Fibroblast of skin of right quadriceps (primary cell): ENCODE data around the gene ZNF212.
"Not testable (repeated sequence)": the region's sequence is repeated elsewhere in the genome, so short reads cannot be mapped to it uniquely, and the experiment has no call there.

Experiments
- DNase-seq: peaks from one replicate; pipeline ENCODE4 v3.0.0-alpha.2; 2013

Gene ZNF212

GRCh38 chr7:149220534-149220933 lies 18.9 kb upstream of the ZNF212 start:
- peak; percentile 64 for DNase-seq

DNA sequence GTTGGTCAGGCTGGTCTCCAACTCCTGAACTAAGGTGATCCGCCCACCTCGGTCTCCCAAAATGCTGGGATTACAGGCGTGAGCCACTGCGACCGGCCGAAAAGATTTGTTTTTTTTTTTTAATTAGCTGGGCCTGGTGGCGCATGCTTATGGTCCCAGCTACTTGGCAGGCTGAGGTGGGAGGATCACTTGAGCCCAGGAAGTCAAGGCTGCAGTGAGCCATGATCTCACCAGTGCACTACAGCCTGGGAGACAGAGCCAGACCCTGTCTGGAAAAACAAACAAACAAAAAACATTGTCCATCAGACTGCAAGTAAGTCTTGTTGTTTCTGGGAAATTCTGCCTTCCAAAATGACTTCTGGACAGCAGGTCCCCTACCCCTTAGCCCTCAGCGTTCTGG lies 16.3 kb upstream of the ZNF212 start:
- DNase-seq: no peak

- DNase-seq: no peak
Observed at GRCh38 chr7:149223761-149224160, 15.7 kb upstream of the ZNF212 start.

- no peak for DNase-seq
Observed at GRCh38 chr7:149224352-149224751, 15.1 kb upstream of the ZNF212 start.

DNA sequence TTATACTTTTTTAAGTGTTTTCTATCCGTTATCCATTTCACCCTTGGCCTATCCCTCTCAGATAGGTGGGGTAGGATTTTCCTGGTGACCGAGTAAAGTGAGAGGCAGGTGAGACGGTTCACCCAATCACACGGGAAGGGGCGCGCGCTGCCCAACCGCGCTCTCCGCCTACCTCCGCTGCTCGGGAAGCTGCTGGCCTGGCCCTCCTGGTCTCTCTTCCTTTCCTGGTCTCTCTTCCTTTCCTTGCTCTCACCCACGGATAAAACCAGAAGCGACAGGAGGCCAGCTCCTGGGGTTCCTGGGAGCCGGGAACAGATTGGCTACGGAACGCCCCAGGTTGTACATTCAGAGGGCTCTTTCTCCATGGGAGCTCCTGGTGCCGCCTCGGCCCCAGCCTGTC lies 14.3 kb upstream of the ZNF212 start:
- DNase-seq: no peak

- no peak for DNase-seq
Observed at GRCh38 chr7:149225656-149226055, 13.8 kb upstream of the ZNF212 start.

GRCh38 chr7:149226366-149226765 lies 13.1 kb upstream of the ZNF212 start:
- DNase-seq: not testable (repeated sequence)

DNA sequence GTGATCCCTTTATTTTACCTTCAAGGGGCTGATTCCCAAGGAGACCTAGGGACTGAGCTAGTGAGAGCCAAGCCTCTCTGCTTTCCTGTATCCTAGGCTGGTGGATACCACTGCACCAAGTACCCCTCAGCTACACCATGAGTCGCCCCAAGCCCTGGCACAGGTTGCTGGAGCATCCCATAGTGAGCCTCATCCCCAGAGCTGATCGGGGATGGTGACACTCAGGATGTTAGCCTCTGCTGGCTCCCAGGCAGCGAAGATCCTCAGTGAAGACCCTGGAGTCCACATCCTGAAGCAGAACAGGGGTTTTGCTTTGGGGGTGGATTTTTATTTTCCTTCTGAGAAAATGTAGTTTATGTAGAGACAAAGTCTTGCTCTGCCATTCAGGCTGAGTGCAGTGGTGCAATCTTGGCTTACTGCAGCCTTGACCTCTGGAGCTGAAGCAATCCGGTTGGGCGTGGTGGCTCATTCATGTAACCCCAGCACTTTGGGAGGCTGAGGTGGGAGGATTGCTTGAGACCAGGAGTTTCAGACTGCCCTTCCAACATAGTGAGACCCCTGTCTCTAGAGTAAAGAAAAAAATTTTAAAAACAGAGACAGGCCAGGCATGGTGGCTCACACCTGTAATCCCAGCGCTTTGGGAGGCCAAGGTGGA lies 12.5 kb upstream of the ZNF212 start:
- no peak for DNase-seq

GRCh38 chr7:149228831-149229471 lies 10.5 kb upstream of the ZNF212 start:
- no peak for DNase-seq

DNA sequence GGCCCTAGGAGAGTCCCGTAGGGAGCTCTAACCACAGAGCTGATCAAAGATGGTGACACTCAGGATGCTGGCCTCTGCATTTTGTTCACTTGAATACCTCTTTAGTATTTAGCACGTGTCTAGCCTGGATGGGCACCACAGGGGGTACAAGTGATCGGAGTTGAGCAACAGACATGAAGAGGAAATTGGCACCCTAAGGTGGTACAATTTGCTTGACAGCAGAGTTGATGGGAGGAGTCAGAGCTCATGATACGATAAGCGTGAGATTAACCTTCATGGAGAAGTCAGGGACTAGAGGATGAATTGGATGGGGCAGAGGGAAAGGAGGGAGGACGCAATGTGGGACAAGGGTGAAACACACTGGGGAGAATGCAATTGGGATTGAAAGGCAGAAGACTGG lies 9.9 kb upstream of the ZNF212 start:
- DNase-seq: no peak

- DNase-seq: no peak
Observed at GRCh38 chr7:149232362-149232761, 7.1 kb upstream of the ZNF212 start.

DNA sequence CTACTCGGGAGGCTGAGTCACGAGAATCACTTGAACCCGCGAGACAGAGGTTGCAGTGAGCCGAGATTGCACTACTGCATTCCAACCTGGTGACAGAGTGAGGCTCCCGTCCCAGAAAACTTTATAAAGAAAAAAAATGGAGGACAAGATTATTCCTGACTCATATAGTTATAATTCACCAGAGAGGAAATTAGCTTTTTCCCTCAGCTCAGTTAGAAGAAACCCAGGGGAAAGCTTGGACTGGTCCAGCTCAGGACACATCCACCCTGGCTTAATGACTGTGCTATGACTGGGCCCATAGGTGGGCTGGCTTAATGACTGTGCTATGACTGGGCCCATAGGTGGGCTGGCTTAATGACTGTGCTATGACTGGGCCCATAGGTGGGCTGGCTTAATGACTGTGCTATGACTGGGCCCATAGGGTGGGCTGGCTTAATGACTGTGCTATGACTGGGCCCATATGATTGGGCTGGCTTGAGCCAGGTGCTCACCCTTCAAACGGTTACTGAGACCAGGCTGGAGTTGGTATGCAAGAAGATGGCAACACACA lies 5.7 kb upstream of the ZNF212 start:
- peak; percentile 91 for DNase-seq

GRCh38 chr7:149237502-149237901 lies 1.9 kb upstream of the ZNF212 start:
- no peak for DNase-seq

DNA sequence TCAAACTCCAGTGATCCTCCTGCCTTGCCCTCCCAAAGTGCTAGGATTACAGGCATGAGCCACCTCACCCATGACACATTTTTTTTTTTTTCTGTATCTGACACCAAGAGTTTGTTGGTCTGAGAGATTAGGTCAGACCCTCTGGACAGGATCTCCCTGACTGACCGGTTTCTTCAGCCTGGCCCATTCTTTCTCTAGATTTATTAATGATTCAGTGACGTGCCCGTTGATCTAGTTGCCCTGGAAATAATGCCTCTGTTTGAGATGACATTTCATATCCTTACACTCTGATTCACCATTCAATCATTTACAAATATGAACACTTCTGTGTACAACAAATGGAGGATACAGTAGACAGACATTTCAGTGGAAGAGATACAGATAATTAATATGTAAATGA lies 1.4 kb upstream of the ZNF212 start:
- DNase-seq: no peak

DNA sequence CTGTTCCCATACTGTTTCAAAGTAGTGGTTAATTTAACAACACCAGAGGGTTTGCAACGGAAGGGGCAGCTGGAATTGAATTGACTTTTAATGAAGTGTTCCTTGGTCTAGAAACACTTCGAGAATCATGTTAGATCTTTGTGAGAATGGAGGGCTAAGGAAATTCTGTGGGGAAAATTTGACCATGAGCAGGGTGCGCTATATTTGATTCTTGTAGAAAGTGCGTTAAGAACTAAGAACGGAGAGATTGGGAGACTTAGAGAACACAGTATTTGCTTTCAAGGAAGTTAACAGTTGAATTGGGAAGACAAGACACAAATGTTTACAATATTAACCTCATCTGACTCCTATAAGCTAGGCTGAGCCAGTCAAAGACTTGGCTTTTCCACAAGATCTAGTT lies 1.2 kb downstream of the ZNF212 start:
- no peak for DNase-seq

DNA sequence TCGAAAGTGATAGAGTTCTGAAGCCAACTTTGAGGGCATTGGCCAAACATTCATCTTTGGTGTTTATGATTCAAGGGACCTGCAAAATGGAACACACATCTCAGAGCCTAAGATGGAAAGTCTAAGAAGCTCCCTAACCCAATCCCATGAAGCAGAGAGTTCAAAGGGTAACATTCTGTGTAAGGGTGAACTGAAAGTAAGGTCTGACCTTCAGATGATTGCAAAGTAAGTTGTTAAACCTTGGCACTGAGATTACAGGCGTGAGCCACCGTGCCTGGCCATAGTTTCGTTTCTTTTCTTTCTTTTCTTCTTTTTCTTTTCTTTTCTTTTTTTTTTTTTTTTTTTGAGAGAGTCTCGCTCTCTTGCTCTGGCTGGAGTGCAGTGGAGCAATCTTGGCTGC lies 2.2 kb downstream of the ZNF212 start:
- DNase-seq: no peak

DNA sequence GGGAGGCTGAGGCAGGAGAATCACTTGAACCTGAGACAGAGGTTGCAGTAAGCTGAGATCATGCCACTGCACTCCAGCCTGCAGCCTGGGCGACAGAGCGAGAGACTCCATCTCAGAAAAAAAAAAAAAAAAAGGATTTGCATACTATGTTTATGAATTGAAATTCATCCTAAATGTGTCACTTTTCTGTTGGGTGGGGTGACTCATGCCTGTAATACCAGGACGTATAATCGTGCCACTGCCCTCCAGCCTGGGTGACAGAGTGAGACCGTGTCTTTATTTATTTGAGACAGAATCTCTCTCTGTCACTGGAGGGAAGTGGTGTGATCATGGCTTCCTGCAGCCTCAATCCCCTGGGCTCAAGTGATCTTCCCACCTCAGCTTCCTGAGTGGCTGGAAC lies 5.8 kb downstream of the ZNF212 start:
- DNase-seq: no peak

DNA sequence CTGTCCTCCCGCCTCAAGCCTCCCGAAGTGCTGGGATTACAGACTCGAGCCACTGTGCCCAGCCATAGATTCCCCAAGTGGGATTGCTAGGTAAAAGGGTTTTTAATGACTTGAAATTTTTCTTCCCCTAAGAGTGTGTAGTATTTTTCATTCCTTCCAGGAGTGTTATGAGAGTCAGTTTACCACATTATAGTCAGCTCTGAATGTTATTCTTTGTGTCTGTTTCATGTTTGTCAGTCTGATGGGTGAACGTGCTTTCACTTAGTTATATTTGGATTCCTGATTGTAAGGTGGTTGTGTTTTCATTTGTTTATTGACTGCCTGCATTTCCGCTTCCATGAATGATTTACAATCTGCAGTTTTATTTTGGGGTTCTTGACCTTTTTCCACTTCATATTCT lies 6.3 kb downstream of the ZNF212 start:
- DNase-seq: no peak

- DNase-seq: no peak
Observed at GRCh38 chr7:149248777-149249176, 9.3 kb downstream of the ZNF212 start.

DNA sequence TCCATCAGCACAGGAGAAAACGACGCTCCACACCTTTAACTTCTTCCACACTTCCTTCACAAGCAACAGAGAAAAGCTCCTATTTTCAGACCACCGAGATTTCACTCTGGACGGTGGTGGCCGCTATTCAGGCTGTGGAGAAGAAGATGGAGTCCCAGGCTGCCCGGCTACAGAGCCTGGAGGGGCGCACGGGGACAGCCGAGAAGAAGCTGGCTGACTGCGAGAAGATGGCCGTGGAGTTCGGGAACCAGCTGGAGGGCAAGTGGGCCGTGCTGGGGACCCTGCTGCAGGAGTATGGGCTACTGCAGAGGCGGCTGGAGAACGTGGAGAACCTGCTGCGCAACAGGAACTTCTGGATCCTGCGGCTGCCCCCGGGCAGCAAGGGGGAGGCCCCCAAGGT lies 10.7 kb downstream of the ZNF212 start:
- not testable (repeated sequence) for DNase-seq

GRCh38 chr7:149251518-149251917 lies 12.1 kb downstream of the ZNF212 start:
- DNase-seq: not testable (repeated sequence)

DNA sequence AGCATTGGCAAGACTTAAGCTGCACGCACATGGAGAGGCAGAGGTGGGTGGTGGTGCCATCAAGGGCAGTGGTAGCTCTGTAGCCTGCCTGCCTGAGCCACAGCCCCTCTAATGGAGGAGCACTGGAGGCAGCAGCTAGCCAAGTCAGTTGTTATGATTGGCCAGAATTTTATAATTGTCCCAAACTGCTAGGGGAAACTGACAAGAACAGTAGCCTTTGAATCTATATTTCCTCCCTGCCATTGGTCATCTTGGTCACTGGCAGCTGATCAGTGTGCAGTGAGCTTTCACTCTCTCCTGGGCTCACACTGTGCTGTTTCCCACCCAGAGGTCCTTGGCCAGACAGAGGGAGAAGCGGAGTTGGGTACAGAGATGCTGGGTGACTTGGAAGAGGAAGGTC lies 12.9 kb downstream of the ZNF212 start:
- no peak for DNase-seq

DNA sequence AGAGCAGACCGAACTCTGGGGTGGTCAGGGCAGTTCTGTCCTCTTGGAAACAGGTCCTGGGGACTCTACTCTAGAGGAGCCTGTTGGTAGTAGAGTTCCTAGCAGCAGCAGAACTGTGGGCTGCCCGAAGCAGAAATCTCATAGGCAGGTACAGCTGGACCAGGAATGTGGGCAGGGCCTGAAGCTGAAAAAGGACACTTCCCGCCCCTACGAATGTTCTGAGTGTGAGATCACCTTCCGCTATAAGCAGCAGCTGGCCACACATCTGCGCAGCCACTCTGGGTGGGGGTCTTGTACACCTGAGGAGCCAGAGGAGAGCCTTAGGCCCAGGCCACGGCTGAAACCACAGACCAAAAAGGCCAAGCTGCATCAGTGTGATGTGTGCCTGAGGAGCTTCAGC lies 14.2 kb downstream of the ZNF212 start:
- DNase-seq: no peak

DNA sequence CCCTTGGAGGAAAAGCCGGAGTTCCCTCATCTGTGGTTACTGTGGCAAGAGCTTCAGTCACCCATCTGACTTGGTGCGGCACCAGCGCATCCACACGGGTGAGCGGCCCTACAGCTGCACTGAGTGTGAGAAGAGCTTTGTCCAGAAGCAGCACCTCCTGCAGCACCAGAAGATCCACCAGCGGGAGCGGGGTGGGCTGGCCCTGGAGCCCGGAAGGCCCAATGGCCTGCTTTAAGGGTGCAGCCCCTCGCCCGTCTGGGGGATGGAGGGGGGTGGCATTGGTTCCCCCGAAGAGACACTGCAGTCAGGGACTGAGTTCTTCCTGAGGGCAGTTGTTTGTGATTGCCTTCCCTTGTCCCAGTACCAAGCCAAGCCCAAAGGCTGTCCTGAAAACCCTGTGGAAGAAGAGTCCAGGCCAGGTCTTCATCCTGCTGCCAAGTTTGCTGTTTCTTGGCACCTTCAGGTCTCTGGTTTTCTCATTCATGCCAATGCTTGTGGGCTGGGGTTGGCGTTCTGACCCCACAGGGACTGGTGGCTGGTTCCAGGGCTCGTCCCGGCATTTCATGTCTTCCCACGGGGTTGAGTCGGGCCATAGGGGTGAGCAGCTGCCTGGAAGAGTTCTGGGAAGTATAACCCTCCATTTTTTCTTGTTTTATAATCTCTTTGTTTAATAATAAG lies 14.9 kb downstream of the ZNF212 start:
- DNase-seq: no peak
